HCT116 (cell line): ENCODE measurements around the gene AKAP11. TPM values are rescaled to one million over a fixed set of nuclear protein-coding genes. Genes with fewer than 3 reads are reported as not detected.

Experiments used
- ATAC-seq: fragments of 200-7000 bp; cut with Tn5 transposase; 2 replicates; pipeline ENCODE4 v1.9.1; 2020; ENCODE audit warnings: mild to moderate bottlenecking, moderate library complexity
- BruUV-seq: library from RNA; stranded (reverse); fragments of 400-500 nt; replicated peaks from 2 replicates; lab custom pipeline; 2021; lab: Mats Ljungman, UMichigan
- CTCF ChIA-PET: fragments of 300-600 bp; sonication (Branson Sonifier 250); formaldehyde crosslinking; loops from one replicate; lab custom pipeline; 2021; ENCODE audit warnings: antibody characterized with exemption; lab: Charles Lee
- POLR2A ChIA-PET: fragments of 300-600, 350-600 bp; sonication (Branson Sonifier 250); formaldehyde crosslinking; loops from one replicate; lab custom pipeline; 2021; ENCODE audit warnings: antibody characterized with exemption; lab: Charles Lee
- RAD21 ChIA-PET, 2 experiments: fragments of 300-600 bp; sonication (Branson Sonifier 250); formaldehyde crosslinking; loops; one replicate each; lab custom pipeline; 2023; ENCODE audit warnings: low total read pairs in 2 of 2; ENCODE audit not compliant: uncharacterized antibody in 2 of 2, unreplicated experiment in 2 of 2, low non-redundant PET in 1 of 2; lab: Charles Lee
- DNase-seq: peaks from one replicate; pipeline ENCODE4 v3.0.0-alpha.2; 2010; ENCODE audit warnings: low read depth, low spot score
- H2AFZ ChIP-seq: fragments of 200-600 bp; shearing (Covaris generic), sonication (generic); 2 replicates; pipeline ENCODE4 v1.6.1; 2017; ENCODE audit warnings: low read depth, mixed run types, mixed read lengths, antibody characterized with exemption, low read length; ENCODE audit not compliant: poor library complexity, severe bottlenecking
- H3K27ac ChIP-seq: 2 replicates; pipeline ENCODE4 v1.5.1; 2012; ENCODE audit warnings: low read depth, low read length
- H3K27me3 ChIP-seq: fragments of 200-600 bp; sonication (generic); 2 replicates; pipeline ENCODE4 v1.6.1; 2016; ENCODE audit warnings: mixed run types, low read length, mixed read lengths; ENCODE audit not compliant: insufficient read depth
- H3K36me3 ChIP-seq, 2 experiments: fragments of 200-500 bp in 1 of 2; fragments of 200-600 bp in 1 of 2; sonication (Bioruptor generic) in 1 of 2; sonication (generic) in 1 of 2; 2 replicates each; pipeline versions ENCODE4 v1.5.1 to v1.6.1; 2014 to 2016; ENCODE audit warnings: low read length in 2 of 2, inconsistent platforms in 1 of 2, mixed read lengths in 1 of 2, mixed run types in 1 of 2; ENCODE audit not compliant: insufficient read depth in 2 of 2, control insufficient read depth in 1 of 2
- H3K4me1 ChIP-seq, 2 experiments: fragments of 200-600 bp in 1 of 2; sonication (generic) in 1 of 2; 2 replicates each; pipeline versions ENCODE4 v1.5.1 to v1.6.1; 2012 to 2017; ENCODE audit warnings: low read length in 2 of 2, inconsistent platforms in 1 of 2, mild to moderate bottlenecking in 1 of 2, mixed read lengths in 1 of 2, mixed run types in 1 of 2, moderate library complexity in 1 of 2; ENCODE audit not compliant: insufficient read depth in 2 of 2, control insufficient read depth in 1 of 2
- H3K4me2 ChIP-seq: fragments of 200-600 bp; sonication (generic); 2 replicates; pipeline ENCODE4 v1.6.1; 2017; ENCODE audit warnings: mixed run types, low read length, mixed read lengths
- H3K4me3 ChIP-seq, 2 experiments: fragments of 200-600 bp in 1 of 2; sonication (generic) in 1 of 2; replicated peaks in 1 of 2; 2 replicates each; pipeline ENCODE4 v1.5.1; 2011 to 2016; ENCODE audit warnings: low read length in 2 of 2, control low read depth in 1 of 2, low read depth in 1 of 2, mild to moderate bottlenecking in 1 of 2, mixed read lengths in 1 of 2, mixed run types in 1 of 2
- H3K79me2 ChIP-seq: fragments of 200-600 bp; sonication (generic); 2 replicates; pipeline ENCODE4 v1.6.1; 2017; ENCODE audit warnings: mild to moderate bottlenecking, mixed run types, low read length, moderate library complexity, mixed read lengths; ENCODE audit not compliant: insufficient read depth
- H3K9ac ChIP-seq: fragments of 200-600 bp; sonication (generic); 2 replicates; pipeline ENCODE4 v1.6.1; 2016; ENCODE audit warnings: low read length, mixed read lengths
- H3K9me2 ChIP-seq: fragments of 200-600 bp; sonication (generic), shearing (Covaris generic); 2 replicates; pipeline ENCODE4 v1.6.1; 2017; ENCODE audit warnings: mixed run types, mild to moderate bottlenecking, moderate library complexity; ENCODE audit not compliant: insufficient read depth
- H3K9me3 ChIP-seq, 2 experiments: fragments of 200-500 bp in 1 of 2; fragments of 200-600 bp in 1 of 2; sonication (Bioruptor generic) in 1 of 2; sonication (generic) in 1 of 2; 2 replicates each; pipeline ENCODE4 v1.6.1; 2014 to 2017; ENCODE audit warnings: low read length in 2 of 2, mixed read lengths in 2 of 2, inconsistent platforms in 1 of 2, low read depth in 1 of 2, mild to moderate bottlenecking in 1 of 2, mixed run types in 1 of 2, moderate library complexity in 1 of 2; ENCODE audit not compliant: control insufficient read depth in 1 of 2, insufficient read depth in 1 of 2
- H4K20me1 ChIP-seq: fragments of 200-600 bp; sonication (generic), shearing (Covaris generic); 2 replicates; pipeline ENCODE4 v1.6.1; 2017; ENCODE audit warnings: mixed run types, mild to moderate bottlenecking, moderate library complexity; ENCODE audit not compliant: insufficient read depth
- CBX3 ChIP-seq: IDR thresholded peaks from 2 replicates; pipeline ENCODE4 v1.6.1; 2012; ENCODE audit warnings: low read depth
- CEBPB ChIP-seq: IDR thresholded peaks from 2 replicates; pipeline ENCODE4 v1.6.1; 2012; ENCODE audit warnings: low read depth
- ELF1 ChIP-seq: IDR thresholded peaks from 2 replicates; pipeline ENCODE4 v1.6.1; 2012; ENCODE audit warnings: low read depth, borderline replicate concordance
- EZH2phosphoT487 ChIP-seq: fragments of 200-600 bp; IDR thresholded peaks from 2 replicates; pipeline ENCODE4 v1.6.1; 2018; ENCODE audit warnings: antibody characterized with exemption, borderline replicate concordance
- JUND ChIP-seq: IDR thresholded peaks from 2 replicates; pipeline ENCODE4 v1.6.1; 2012
- POLR2A ChIP-seq: IDR thresholded peaks from 2 replicates; pipeline ENCODE4 v1.7.0; 2011; ENCODE audit warnings: borderline replicate concordance; ENCODE audit not compliant: insufficient read depth, insufficient read length; ENCODE audit errors: extremely low read depth
- POLR2AphosphoS5 ChIP-seq: IDR thresholded peaks from 2 replicates; pipeline ENCODE4 v1.6.1; 2011; ENCODE audit warnings: mild to moderate bottlenecking, low read depth, low read length, moderate library complexity
- RAD21 ChIP-seq: IDR thresholded peaks from 2 replicates; pipeline ENCODE4 v1.6.1; 2012; ENCODE audit warnings: low read depth, mild to moderate bottlenecking
- SIN3A ChIP-seq: IDR thresholded peaks from 2 replicates; pipeline ENCODE4 v1.6.1; 2012; ENCODE audit warnings: low read depth
- SP1 ChIP-seq: IDR thresholded peaks from 2 replicates; pipeline ENCODE4 v1.6.1; 2012; ENCODE audit warnings: low read depth
- SRF ChIP-seq: IDR thresholded peaks from 2 replicates; pipeline ENCODE4 v1.6.1; 2012; ENCODE audit warnings: low read depth
- TCF7L2 ChIP-seq: IDR thresholded peaks from 2 replicates; pipeline ENCODE4 v1.7.0; 2011; ENCODE audit warnings: borderline replicate concordance, inconsistent platforms; ENCODE audit not compliant: insufficient read depth, insufficient read length; ENCODE audit errors: extremely low read depth
- ZFX ChIP-seq: fragments of 450-650 bp; IDR thresholded peaks from 2 replicates; pipeline ENCODE4 v1.6.1; 2017
- ZNF274 ChIP-seq: fragments of 200-500 bp; sonication (Bioruptor generic); IDR thresholded peaks from 2 replicates; pipeline ENCODE4 v1.6.1; 2014; ENCODE audit warnings: mild to moderate bottlenecking, low read depth, low read length, inconsistent platforms
- intact Hi-C: fragments of 100-400 bp; cut with micrococcal nuclease; formaldehyde crosslinking; loops from 2 replicates; pipeline ENCODE4 v1.10.0; 2022
- total RNA-seq: library from RNA; stranded (reverse); gene quantifications from one replicate; pipeline ENCODE4 v1.2.1, GENCODE V29; 2021; ENCODE audit not compliant: unreplicated experiment
- TF ChIP-seq, protein P1 (sequence below): IDR thresholded peaks from 2 replicates; pipeline ENCODE4 v1.6.1; 2012
- TF ChIP-seq, protein P2 (sequence below): IDR thresholded peaks from 2 replicates; pipeline ENCODE4 v1.6.1; 2012
- TF ChIP-seq, protein P3 (sequence below): IDR thresholded peaks from 2 replicates; pipeline ENCODE4 v1.6.1; 2012; ENCODE audit warnings: low read depth
- TF ChIP-seq, protein P4 (sequence below): IDR thresholded peaks from 2 replicates; pipeline ENCODE4 v1.6.1; 2011; ENCODE audit warnings: mild to moderate bottlenecking, low read length, moderate library complexity; ENCODE audit not compliant: insufficient replicate concordance; ENCODE audit errors: extremely low read depth

AKAP11 gene
- total RNA-seq, 1 experiment from 2014 or later = 21.7 TPM

DNA sequence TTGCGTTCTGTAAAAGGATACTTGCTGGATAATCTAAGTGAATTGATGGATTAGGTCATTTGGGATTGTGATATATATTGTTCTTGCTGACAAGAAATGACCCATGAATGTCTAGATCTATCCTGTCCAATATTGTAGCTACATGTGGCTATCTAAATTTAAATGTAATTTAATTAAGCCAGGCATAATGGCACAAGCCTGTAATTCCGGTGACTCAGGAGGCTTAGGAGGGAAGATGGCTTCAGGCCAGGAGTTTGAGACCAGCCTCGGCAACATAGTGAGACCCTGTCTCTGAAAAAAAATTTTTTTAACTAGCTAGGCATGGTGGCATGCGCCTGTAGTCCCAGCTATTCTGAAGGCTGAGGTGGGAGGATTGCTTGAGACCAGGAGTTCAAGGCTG is 39.3 kb upstream of the AKAP11 start:
- Histone ChIP-seq H3K27ac (no peak overlapping the region), H3K4me3 (no peak overlapping the region), H3K9me3 (no peaks in the 10 kb centered on the region), H3K27me3 (no peaks in the 10 kb centered on the region), H4K20me1 (no peaks in the 10 kb centered on the region), H3K36me3 (no peaks in the 10 kb centered on the region), H3K4me1 (no peaks in the 10 kb centered on the region), H3K79me2 (no peaks in the 10 kb centered on the region), H2AFZ (no peak overlapping the region), H3K9me2 (no peaks in the 10 kb centered on the region), H3K9ac (no peak overlapping the region), H3K4me2 (no peak overlapping the region)
- no peak for DNase-seq
- ChIA-PET CTCF (no interaction called here), POLR2A (no interaction called here), RAD21 (no interaction called here)
- no peak for TF ChIP-seq CBX3
- no TSS peak for BruUV-seq
- intact Hi-C loops = no loop called here
- no peak for ATAC-seq

DNA sequence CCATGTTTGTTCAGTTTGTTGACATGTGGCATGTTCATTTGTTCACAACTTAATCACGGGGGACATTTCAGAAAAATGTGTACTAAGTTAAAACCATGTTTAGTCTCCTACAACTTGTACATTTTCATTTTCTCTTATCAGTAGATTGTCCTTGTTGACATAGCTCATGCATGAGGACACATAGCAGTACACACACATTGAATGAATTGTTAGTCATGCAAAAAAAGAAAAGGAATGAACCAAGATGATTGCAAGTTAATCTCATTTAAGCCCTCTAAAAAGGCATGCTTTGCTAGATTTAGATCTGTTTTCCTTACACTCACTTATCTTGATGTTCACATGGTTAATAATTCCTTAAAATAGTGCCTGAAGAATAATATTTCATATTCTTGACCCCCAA is 38.2 kb upstream of the AKAP11 start:
- no peaks in the 10 kb centered on the region for H3K9me3 ChIP-seq
- H3K4me3 ChIP-seq = no peak overlapping the region
- H3K4me1 ChIP-seq = no peaks in the 10 kb centered on the region
- H4K20me1 ChIP-seq = no peaks in the 10 kb centered on the region
- H3K27ac ChIP-seq = no peak overlapping the region
- no peak overlapping the region for H3K9ac ChIP-seq
- H2AFZ ChIP-seq = no peak overlapping the region
- no peaks in the 10 kb centered on the region for H3K27me3 ChIP-seq
- ChIA-PET POLR2A (no interaction called here), CTCF (no interaction called here), RAD21 (no interaction called here)
- H3K9me2 ChIP-seq = no peaks in the 10 kb centered on the region
- H3K79me2 ChIP-seq = no peaks in the 10 kb centered on the region
- no peak for ATAC-seq
- H3K36me3 ChIP-seq = no peaks in the 10 kb centered on the region
- no peak overlapping the region for H3K4me2 ChIP-seq
- BruUV-seq = no TSS peak
- intact Hi-C loops = no loop called here
- no peak for DNase-seq
- TF ChIP-seq, protein P1, sequence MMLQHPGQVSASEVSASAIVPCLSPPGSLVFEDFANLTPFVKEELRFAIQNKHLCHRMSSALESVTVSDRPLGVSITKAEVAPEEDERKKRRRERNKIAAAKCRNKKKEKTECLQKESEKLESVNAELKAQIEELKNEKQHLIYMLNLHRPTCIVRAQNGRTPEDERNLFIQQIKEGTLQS = no peak
- TF ChIP-seq SP1 = no peak
- TF ChIP-seq ZNF274 = no peak
- TF ChIP-seq, protein P2, sequence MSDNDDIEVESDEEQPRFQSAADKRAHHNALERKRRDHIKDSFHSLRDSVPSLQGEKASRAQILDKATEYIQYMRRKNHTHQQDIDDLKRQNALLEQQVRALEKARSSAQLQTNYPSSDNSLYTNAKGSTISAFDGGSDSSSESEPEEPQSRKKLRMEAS = no peak
- no peak for TF ChIP-seq POLR2A
- no peak for TF ChIP-seq EZH2phosphoT487
- no peak for TF ChIP-seq RAD21
- no peak for TF ChIP-seq TCF7L2
- TF ChIP-seq CEBPB = no peak
- no peak for TF ChIP-seq SRF
- no peak for TF ChIP-seq JUND
- TF ChIP-seq POLR2AphosphoS5 = no peak
- TF ChIP-seq ELF1 = no peak
- no peak for TF ChIP-seq SIN3A
- TF ChIP-seq, protein P3, sequence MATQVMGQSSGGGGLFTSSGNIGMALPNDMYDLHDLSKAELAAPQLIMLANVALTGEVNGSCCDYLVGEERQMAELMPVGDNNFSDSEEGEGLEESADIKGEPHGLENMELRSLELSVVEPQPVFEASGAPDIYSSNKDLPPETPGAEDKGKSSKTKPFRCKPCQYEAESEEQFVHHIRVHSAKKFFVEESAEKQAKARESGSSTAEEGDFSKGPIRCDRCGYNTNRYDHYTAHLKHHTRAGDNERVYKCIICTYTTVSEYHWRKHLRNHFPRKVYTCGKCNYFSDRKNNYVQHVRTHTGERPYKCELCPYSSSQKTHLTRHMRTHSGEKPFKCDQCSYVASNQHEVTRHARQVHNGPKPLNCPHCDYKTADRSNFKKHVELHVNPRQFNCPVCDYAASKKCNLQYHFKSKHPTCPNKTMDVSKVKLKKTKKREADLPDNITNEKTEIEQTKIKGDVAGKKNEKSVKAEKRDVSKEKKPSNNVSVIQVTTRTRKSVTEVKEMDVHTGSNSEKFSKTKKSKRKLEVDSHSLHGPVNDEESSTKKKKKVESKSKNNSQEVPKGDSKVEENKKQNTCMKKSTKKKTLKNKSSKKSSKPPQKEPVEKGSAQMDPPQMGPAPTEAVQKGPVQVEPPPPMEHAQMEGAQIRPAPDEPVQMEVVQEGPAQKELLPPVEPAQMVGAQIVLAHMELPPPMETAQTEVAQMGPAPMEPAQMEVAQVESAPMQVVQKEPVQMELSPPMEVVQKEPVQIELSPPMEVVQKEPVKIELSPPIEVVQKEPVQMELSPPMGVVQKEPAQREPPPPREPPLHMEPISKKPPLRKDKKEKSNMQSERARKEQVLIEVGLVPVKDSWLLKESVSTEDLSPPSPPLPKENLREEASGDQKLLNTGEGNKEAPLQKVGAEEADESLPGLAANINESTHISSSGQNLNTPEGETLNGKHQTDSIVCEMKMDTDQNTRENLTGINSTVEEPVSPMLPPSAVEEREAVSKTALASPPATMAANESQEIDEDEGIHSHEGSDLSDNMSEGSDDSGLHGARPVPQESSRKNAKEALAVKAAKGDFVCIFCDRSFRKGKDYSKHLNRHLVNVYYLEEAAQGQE = no peak
- no peak for TF ChIP-seq ZFX
- TF ChIP-seq, protein P4, sequence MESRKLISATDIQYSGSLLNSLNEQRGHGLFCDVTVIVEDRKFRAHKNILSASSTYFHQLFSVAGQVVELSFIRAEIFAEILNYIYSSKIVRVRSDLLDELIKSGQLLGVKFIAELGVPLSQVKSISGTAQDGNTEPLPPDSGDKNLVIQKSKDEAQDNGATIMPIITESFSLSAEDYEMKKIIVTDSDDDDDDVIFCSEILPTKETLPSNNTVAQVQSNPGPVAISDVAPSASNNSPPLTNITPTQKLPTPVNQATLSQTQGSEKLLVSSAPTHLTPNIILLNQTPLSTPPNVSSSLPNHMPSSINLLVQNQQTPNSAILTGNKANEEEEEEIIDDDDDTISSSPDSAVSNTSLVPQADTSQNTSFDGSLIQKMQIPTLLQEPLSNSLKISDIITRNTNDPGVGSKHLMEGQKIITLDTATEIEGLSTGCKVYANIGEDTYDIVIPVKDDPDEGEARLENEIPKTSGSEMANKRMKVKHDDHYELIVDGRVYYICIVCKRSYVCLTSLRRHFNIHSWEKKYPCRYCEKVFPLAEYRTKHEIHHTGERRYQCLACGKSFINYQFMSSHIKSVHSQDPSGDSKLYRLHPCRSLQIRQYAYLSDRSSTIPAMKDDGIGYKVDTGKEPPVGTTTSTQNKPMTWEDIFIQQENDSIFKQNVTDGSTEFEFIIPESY = no peak
